ENCODE measurements around the gene KIAA1328.

GRCh38 chr18:37179384-37179783 lies 350.5 kb downstream of the KIAA1328 start:
- no peak for TF ChIP-seq CTCF (conservative IDR thresholded peaks at IDR 0.05)
- no peak for TF ChIP-seq ZFX (IDR thresholded peaks at IDR 0.05)

All from C4-2B (cell line).